ENCODE results near the gene APOH. TPM values are rescaled to one million over a fixed set of nuclear protein-coding genes. Genes with fewer than 3 reads are reported as not detected.

Gene APOH
- total and polyA plus RNA-seq, 9 of the 15 experiments (the other 6 are each of a cell fraction or from before 2014, with no cell fraction given), result 1.1 TPM; not detected in 8

DNA sequence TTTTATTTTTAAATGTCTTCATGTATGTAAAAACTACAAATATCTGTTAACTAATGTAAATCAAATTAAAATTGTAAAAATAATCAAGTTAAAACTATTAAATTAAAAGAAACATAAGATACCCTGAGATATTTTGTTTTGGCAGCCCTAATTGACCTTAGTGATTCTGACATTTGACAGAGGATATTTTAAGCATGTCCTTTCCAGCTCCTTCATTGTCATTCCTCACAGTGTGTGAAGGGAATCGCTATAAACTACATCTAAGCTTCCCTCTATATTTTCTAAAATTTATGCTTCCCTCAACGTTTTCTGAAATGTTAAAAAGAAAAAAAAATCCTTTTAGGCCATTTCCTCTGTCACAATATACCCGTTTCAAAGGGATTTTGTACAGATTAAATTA lies 57.5 kb downstream of the APOH start (continued):
- TF ChIP-seq NCOA2 (IDR thresholded peaks at IDR 0.05; ENCODE audit: partially characterized antibody in 2 of 2) (no peak), RFX7 (CRISPR knock-in tag; IDR thresholded peaks at IDR 0.05) (no peak)

DNA sequence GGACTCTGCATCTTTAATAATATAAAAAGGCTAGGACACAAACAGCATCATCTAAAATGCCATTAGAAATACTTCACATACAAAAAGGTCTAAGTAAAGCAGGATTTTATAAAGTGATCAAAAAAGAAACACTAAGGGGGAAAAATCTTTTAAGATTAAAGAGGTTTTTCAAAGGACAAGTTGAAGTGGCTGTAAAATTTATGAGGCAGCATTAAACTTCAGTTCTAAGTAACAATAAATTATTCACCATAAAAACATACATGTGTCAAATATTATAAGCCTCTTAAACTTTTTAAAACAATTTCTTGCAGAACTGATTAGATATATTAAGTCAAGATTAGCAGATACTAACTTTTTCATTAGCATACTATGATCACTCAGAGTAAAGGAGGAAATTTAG lies 58.0 kb downstream of the APOH start:
- Histone ChIP-seq H3K4me2 (ENCODE audit: insufficient read depth, low read length) (no peak overlapping the region), H2AFZ (ENCODE audit: low read depth, low read length) (no peak overlapping the region), H3K4me1 (replicated peaks in 1 of 2; ENCODE audit: control insufficient read depth in 2 of 2, insufficient read depth in 2 of 2, low read length in 2 of 2) (no peaks in the 10 kb centered on the region), H3K36me3 (ENCODE audit: control insufficient read depth, insufficient read depth, low read length) (no peaks in the 10 kb centered on the region), H3K4me3 (no peak overlapping the region), H3K9me1 (ENCODE audit: control insufficient read depth, insufficient read depth, low read length) (no peaks in the 10 kb centered on the region), H3K9ac (ENCODE audit: insufficient read depth in 1 of 2, low read depth in 2 of 2, low read length in 2 of 2) (no peak overlapping the region), H3K27me3 (ENCODE audit: control insufficient read depth in 2 of 2, insufficient read depth in 2 of 2, low read length in 2 of 2) (0 out of 5 replicates have a peak, but pooled peaks cover 0 to 3% of the 10 kb centered on the region in 2 experiments), H3K9me3 (replicated peaks; ENCODE audit: control insufficient read depth, insufficient read depth, low read depth, low read length) (no peaks in the 10 kb centered on the region), H3K27ac (ENCODE audit: extremely low read depth, low read depth, low read length) (no peak overlapping the region), H3K79me2 (ENCODE audit: control insufficient read depth, insufficient read depth, low read length) (no peaks in the 10 kb centered on the region), H4K20me1 (replicated peaks; ENCODE audit: control insufficient read depth, insufficient read depth, low read length) (no peaks in the 10 kb centered on the region)
- ChIA-PET CTCF (ENCODE audit: low intra/inter-chr PET ratio) (no interaction called here), POLR2A (no interaction called here)
- ATAC-seq, result no peak
- FAIRE-seq, result no peak
- BruUV-seq (replicated peaks), result no TSS peak
- intact Hi-C loops (cut with micrococcal nuclease), result no loop called here
- in situ Hi-C loops (cut with MboI), result no loop called here
- no peak for DNase-seq (ENCODE audit: extremely low read depth in 1 of 4, low spot score in 3 of 4)
- TF ChIP-seq ZNF224 (CRISPR knock-in tag; IDR thresholded peaks at IDR 0.05) (no peak), SMARCC2 (IDR thresholded peaks at IDR 0.05; ENCODE audit: low read depth) (no peak), MTA2 (IDR thresholded peaks at IDR 0.05; ENCODE audit: low read depth) (no peak), SRSF1 (IDR thresholded peaks at IDR 0.05; ENCODE audit: low read depth, low read length) (no peak), KAT8 (IDR thresholded peaks at IDR 0.05; ENCODE audit: low read depth) (no peak), PCBP1 (IDR thresholded peaks at IDR 0.05; ENCODE audit: low read depth, low read length, poor library complexity, severe bottlenecking) (no peak), NFYB (IDR thresholded peaks at IDR 0.05; ENCODE audit: extremely low read depth, insufficient read length) (no peak), LCOR (CRISPR knock-in tag; IDR thresholded peaks at IDR 0.05) (no peak), ZNF3 (CRISPR knock-in tag; IDR thresholded peaks at IDR 0.05) (no peak), TRIM24 (IDR thresholded peaks at IDR 0.05) (no peak), NONO (IDR thresholded peaks at IDR 0.05; ENCODE audit: low read depth in 2 of 2, low read length in 1 of 2) (no peak), CREB1 (IDR thresholded peaks at IDR 0.05) (no peak), CREB1 (CRISPR knock-in tag; IDR thresholded peaks at IDR 0.05) (no peak), GATAD2B (IDR thresholded peaks at IDR 0.05; ENCODE audit: borderline replicate concordance) (no peak), HDAC6 (IDR thresholded peaks at IDR 0.05; ENCODE audit: low read depth, low read length) (no peak), ARID3A (IDR thresholded peaks at IDR 0.05; ENCODE audit: borderline replicate concordance, low read depth, low read length) (no peak), DIDO1 (tag; IDR thresholded peaks at IDR 0.05; ENCODE audit: low read depth) (no peak)
- TF ChIP-seq, protein P1, sequence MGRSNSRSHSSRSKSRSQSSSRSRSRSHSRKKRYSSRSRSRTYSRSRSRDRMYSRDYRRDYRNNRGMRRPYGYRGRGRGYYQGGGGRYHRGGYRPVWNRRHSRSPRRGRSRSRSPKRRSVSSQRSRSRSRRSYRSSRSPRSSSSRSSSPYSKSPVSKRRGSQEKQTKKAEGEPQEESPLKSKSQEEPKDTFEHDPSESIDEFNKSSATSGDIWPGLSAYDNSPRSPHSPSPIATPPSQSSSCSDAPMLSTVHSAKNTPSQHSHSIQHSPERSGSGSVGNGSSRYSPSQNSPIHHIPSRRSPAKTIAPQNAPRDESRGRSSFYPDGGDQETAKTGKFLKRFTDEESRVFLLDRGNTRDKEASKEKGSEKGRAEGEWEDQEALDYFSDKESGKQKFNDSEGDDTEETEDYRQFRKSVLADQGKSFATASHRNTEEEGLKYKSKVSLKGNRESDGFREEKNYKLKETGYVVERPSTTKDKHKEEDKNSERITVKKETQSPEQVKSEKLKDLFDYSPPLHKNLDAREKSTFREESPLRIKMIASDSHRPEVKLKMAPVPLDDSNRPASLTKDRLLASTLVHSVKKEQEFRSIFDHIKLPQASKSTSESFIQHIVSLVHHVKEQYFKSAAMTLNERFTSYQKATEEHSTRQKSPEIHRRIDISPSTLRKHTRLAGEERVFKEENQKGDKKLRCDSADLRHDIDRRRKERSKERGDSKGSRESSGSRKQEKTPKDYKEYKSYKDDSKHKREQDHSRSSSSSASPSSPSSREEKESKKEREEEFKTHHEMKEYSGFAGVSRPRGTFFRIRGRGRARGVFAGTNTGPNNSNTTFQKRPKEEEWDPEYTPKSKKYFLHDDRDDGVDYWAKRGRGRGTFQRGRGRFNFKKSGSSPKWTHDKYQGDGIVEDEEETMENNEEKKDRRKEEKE (IDR thresholded peaks at IDR 0.05; ENCODE audit: borderline replicate concordance in 1 of 2, control insufficient read depth in 1 of 2, low read depth in 2 of 2, low read length in 1 of 2), result no peak

All from K562 (cell line).